Measurements from ENCODE around the gene SAMD14.

Gene SAMD14

GRCh38 chr17:50157891-50158290 lies 27.9 kb upstream of the SAMD14 start:
- no peak for TF ChIP-seq CTCF (IDR thresholded peaks at IDR 0.05)
- Histone ChIP-seq H3K27ac (no peak overlapping the region), H3K4me3 (ENCODE audit: low read depth, low read length) (no peak overlapping the region), H2AFZ (peak overlapping the region; percentile 19), H3K36me3 (ENCODE audit: control insufficient read depth, insufficient read depth, low read length) (no peaks in the 10 kb centered on the region), H3K79me2 (no peaks in the 10 kb centered on the region), H3K4me1 (peaks cover 12% of the 10 kb centered on the region), H3K4me2 (ENCODE audit: low read length) (no peak overlapping the region), H3K9me3 (ENCODE audit: control insufficient read depth, low read length) (no peaks in the 10 kb centered on the region), H3K27me3 (ENCODE audit: control insufficient read depth, insufficient read depth, low read length) (no peaks in the 10 kb centered on the region), H3K9ac (no peak overlapping the region)

GRCh38 chr17:50155115-50155819 lies 25.3 kb upstream of the SAMD14 start:
- H3K4me3 ChIP-seq (ENCODE audit: low read depth, low read length): no peak overlapping the region
- no peaks in the 10 kb centered on the region for H3K9me3 ChIP-seq (ENCODE audit: control insufficient read depth, low read length)
- H3K4me2 ChIP-seq (ENCODE audit: low read length): no peak overlapping the region
- no peaks in the 10 kb centered on the region for H3K36me3 ChIP-seq (ENCODE audit: control insufficient read depth, insufficient read depth, low read length)
- no peak for TF ChIP-seq CTCF (IDR thresholded peaks at IDR 0.05)
- H3K4me1 ChIP-seq: peaks cover 16% of the 10 kb centered on the region
- no peak overlapping the region for H2AFZ ChIP-seq
- H3K27me3 ChIP-seq (ENCODE audit: control insufficient read depth, insufficient read depth, low read length): no peaks in the 10 kb centered on the region
- no peak overlapping the region for H3K9ac ChIP-seq
- no peaks in the 10 kb centered on the region for H3K79me2 ChIP-seq
- no peak overlapping the region for H3K27ac ChIP-seq

GRCh38 chr17:50154604-50155003 lies 24.6 kb upstream of the SAMD14 start:
- H3K4me1 ChIP-seq: peaks cover 16% of the 10 kb centered on the region
- no peaks in the 10 kb centered on the region for H3K27me3 ChIP-seq (ENCODE audit: control insufficient read depth, insufficient read depth, low read length)
- no peak overlapping the region for H3K4me3 ChIP-seq (ENCODE audit: low read depth, low read length)
- H3K79me2 ChIP-seq: no peaks in the 10 kb centered on the region
- no peaks in the 10 kb centered on the region for H3K9me3 ChIP-seq (ENCODE audit: control insufficient read depth, low read length)
- no peak overlapping the region for H3K4me2 ChIP-seq (ENCODE audit: low read length)
- TF ChIP-seq CTCF (IDR thresholded peaks at IDR 0.05): no peak
- H3K36me3 ChIP-seq (ENCODE audit: control insufficient read depth, insufficient read depth, low read length): no peaks in the 10 kb centered on the region
- no peak overlapping the region for H2AFZ ChIP-seq
- no peak overlapping the region for H3K9ac ChIP-seq
- H3K27ac ChIP-seq: no peak overlapping the region

GRCh38 chr17:50153650-50154575 lies 24.0 kb upstream of the SAMD14 start:
- Histone ChIP-seq H3K4me2 (ENCODE audit: low read length) (peak overlapping the region; percentile 4), H2AFZ (peak overlapping the region; percentile 65), H3K79me2 (no peaks in the 10 kb centered on the region), H3K4me1 (peaks cover 16% of the 10 kb centered on the region), H3K27me3 (ENCODE audit: control insufficient read depth, insufficient read depth, low read length) (no peaks in the 10 kb centered on the region), H3K4me3 (ENCODE audit: low read depth, low read length) (no peak overlapping the region), H3K9me3 (ENCODE audit: control insufficient read depth, low read length) (no peaks in the 10 kb centered on the region), H3K9ac (no peak overlapping the region), H3K27ac (peak overlapping the region; percentile 45), H3K36me3 (ENCODE audit: control insufficient read depth, insufficient read depth, low read length) (no peaks in the 10 kb centered on the region)
- TF ChIP-seq CTCF (IDR thresholded peaks at IDR 0.05): no peak

All from parathyroid adenoma (tissue), 2 donors.